OCI-LY1 (cell line): ENCODE data around the gene SYMPK.

Experiments used
- H2AFZ ChIP-seq: fragments of 200-600 bp; sonication (generic), shearing (Covaris generic); 2 replicates; pipeline ENCODE4 v1.6.0; 2014; ENCODE audit warnings: antibody characterized with exemption, mild to moderate bottlenecking, low read length
- H3F3A ChIP-seq: fragments of 200-600 bp; sonication (generic), shearing (Covaris generic); 2 replicates; pipeline ENCODE4 v1.6.0; 2014; ENCODE audit warnings: mild to moderate bottlenecking, antibody characterized with exemption, low read length, moderate library complexity; ENCODE audit not compliant: insufficient read depth
- H3K27ac ChIP-seq: fragments of 200-600 bp; sonication (generic); 2 replicates; pipeline ENCODE4 v1.5.1; 2014; ENCODE audit warnings: low read length, mixed run types, mild to moderate bottlenecking, low read depth; ENCODE audit not compliant: poor library complexity, severe bottlenecking
- H3K27me3 ChIP-seq: fragments of 200-600 bp; sonication (generic); 2 replicates; pipeline ENCODE4 v1.6.0; 2014; ENCODE audit warnings: antibody characterized with exemption, mild to moderate bottlenecking, low read length, moderate library complexity; ENCODE audit not compliant: insufficient read depth
- H3K36me3 ChIP-seq: fragments of 200-600 bp; sonication (generic); 2 replicates; pipeline ENCODE4 v1.6.1; 2014; ENCODE audit warnings: mild to moderate bottlenecking, antibody characterized with exemption, low read length, moderate library complexity, mixed read lengths; ENCODE audit not compliant: insufficient read depth
- H3K4me1 ChIP-seq: fragments of 200-600 bp; sonication (generic); 2 replicates; pipeline ENCODE4 v1.5.1; 2014; ENCODE audit warnings: mild to moderate bottlenecking, low read length, moderate library complexity; ENCODE audit not compliant: insufficient read depth, severe bottlenecking
- H3K4me2 ChIP-seq: fragments of 200-600 bp; sonication (generic), shearing (Covaris generic); 2 replicates; pipeline ENCODE4 v1.6.1; 2014; ENCODE audit warnings: low read length
- H3K4me3 ChIP-seq: fragments of 200-600 bp; sonication (generic); 2 replicates; pipeline ENCODE4 v1.5.1; 2014; ENCODE audit warnings: low read length, low read depth, mild to moderate bottlenecking, mixed read lengths; ENCODE audit not compliant: poor library complexity, severe bottlenecking
- H3K79me2 ChIP-seq: fragments of 200-600 bp; shearing (Covaris generic); 2 replicates; pipeline ENCODE4 v1.6.1; 2016; ENCODE audit warnings: mixed run types, low read length, mixed read lengths; ENCODE audit not compliant: insufficient read depth
- H3K9ac ChIP-seq: fragments of 200-600 bp; sonication (generic), shearing (Covaris generic); 2 replicates; pipeline ENCODE4 v1.6.1; 2014; ENCODE audit warnings: mild to moderate bottlenecking, low read length, mixed read lengths
- H3K9me2 ChIP-seq: fragments of 200-600 bp; sonication (generic), shearing (Covaris generic); 2 replicates; pipeline ENCODE4 v1.6.1; 2014; ENCODE audit warnings: low read depth, mild to moderate bottlenecking, low read length, mixed read lengths
- H3K9me3 ChIP-seq: fragments of 200-600 bp; shearing (Covaris generic); 2 replicates; pipeline ENCODE4 v1.6.1; 2014; ENCODE audit warnings: low read length, mixed read lengths
- H4K20me1 ChIP-seq: fragments of 200-600 bp; sonication (generic), shearing (Covaris generic); 2 replicates; pipeline ENCODE4 v1.6.0; 2016; ENCODE audit warnings: mild to moderate bottlenecking, low read length; ENCODE audit not compliant: insufficient read depth
- EZH2 ChIP-seq: fragments of 200-600 bp; sonication (generic), shearing (Covaris generic); IDR thresholded peaks from 2 replicates; pipeline ENCODE4 v1.8.0; 2017; ENCODE audit warnings: borderline replicate concordance, mixed run types, mild to moderate bottlenecking, antibody characterized with exemption, low read length, moderate library complexity, mixed read lengths
- TF ChIP-seq, protein P1 (sequence below): fragments of 200-600 bp; sonication (generic), shearing (Covaris generic); IDR thresholded peaks from 2 replicates; pipeline ENCODE4 v1.5.1; 2017; ENCODE audit warnings: mild to moderate bottlenecking, antibody characterized with exemption, low read length, moderate library complexity, mixed read lengths

Gene SYMPK

DNA sequence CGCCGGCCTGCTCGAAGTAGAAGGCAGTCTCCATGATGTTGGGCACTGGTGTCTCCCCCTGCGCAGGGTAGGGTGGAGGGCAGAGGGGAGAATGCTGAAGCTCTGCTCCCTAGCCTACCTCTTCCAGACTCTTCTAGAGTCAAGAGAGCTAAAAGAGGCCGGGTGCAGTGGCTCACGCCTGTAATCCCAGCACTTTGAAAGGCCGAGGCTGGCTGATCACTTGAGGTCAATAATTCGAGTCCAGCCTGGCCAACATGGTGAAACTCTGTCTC lies 58.1 kb downstream of the SYMPK start:
- H3K4me2 ChIP-seq: no peak overlapping the region
- H3K79me2 ChIP-seq: no peaks in the 10 kb centered on the region
- TF ChIP-seq EZH2: no peak
- TF ChIP-seq, protein P1, sequence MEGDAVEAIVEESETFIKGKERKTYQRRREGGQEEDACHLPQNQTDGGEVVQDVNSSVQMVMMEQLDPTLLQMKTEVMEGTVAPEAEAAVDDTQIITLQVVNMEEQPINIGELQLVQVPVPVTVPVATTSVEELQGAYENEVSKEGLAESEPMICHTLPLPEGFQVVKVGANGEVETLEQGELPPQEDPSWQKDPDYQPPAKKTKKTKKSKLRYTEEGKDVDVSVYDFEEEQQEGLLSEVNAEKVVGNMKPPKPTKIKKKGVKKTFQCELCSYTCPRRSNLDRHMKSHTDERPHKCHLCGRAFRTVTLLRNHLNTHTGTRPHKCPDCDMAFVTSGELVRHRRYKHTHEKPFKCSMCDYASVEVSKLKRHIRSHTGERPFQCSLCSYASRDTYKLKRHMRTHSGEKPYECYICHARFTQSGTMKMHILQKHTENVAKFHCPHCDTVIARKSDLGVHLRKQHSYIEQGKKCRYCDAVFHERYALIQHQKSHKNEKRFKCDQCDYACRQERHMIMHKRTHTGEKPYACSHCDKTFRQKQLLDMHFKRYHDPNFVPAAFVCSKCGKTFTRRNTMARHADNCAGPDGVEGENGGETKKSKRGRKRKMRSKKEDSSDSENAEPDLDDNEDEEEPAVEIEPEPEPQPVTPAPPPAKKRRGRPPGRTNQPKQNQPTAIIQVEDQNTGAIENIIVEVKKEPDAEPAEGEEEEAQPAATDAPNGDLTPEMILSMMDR: no peak
- no peak overlapping the region for H2AFZ ChIP-seq
- peaks cover 19% of the 10 kb centered on the region for H3K4me1 ChIP-seq
- H4K20me1 ChIP-seq: no peaks in the 10 kb centered on the region
- H3K36me3 ChIP-seq: no peaks in the 10 kb centered on the region
- no peaks in the 10 kb centered on the region for H3K9me2 ChIP-seq
- H3K9ac ChIP-seq: no peak overlapping the region
- H3K9me3 ChIP-seq: no peaks in the 10 kb centered on the region
- no peak overlapping the region for H3K4me3 ChIP-seq
- no peak overlapping the region for H3K27ac ChIP-seq
- no peaks in the 10 kb centered on the region; the same call in 1 of the 2 replicates for H3F3A ChIP-seq
- H3K27me3 ChIP-seq: no peaks in the 10 kb centered on the region

DNA sequence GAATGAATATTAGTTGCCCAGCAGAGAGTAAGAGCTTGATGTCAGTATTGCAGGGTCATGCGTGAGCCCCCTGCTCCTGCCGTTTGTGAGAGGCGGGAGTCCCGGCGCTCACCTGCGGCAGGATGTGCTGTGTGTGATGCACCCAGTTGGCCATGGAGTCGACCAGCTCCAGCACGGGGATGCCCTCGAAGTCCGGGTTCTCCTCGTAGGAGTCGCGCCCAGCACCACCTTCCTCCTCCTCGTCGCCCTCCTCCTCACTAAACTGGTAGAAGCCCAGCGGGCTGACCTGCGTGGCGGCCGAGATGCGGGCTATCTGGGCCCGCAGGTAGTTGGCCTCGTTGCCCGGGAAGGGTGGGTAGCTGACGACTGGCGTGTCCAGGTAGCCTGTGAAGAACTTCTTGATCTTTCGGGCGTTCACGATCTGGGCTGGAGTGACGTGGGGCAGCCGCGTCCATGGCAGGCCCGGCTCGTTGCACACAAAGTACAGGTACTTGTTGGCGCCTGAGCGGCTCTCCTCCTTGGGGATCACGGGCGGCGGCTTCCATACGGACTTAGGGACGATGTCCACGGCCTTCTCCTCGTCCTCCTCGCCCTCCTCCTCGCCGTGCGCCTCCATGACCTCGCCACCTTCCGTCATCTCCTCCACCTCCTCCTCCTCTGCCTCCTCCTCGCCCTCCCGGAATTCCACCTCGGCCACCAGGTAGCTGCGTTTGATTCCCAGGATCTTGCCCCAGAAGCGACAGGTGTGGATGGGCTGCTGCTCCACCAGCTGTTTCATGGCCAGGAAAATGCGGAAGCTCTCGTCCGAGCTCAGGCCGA lies 58.6 kb downstream of the SYMPK start:
- no peaks in the 10 kb centered on the region for H3K9me2 ChIP-seq
- H3K79me2 ChIP-seq: no peaks in the 10 kb centered on the region
- H3K9me3 ChIP-seq: no peaks in the 10 kb centered on the region
- no peaks in the 10 kb centered on the region; the same call in 1 of the 2 replicates for H3F3A ChIP-seq
- no peak overlapping the region for H3K9ac ChIP-seq
- H3K27ac ChIP-seq: no peak overlapping the region
- H3K27me3 ChIP-seq: no peaks in the 10 kb centered on the region
- TF ChIP-seq, protein P1: no peak
- no peak for TF ChIP-seq EZH2
- H2AFZ ChIP-seq: no peak overlapping the region
- H3K4me2 ChIP-seq: no peak overlapping the region
- H3K4me1 ChIP-seq: peaks cover 19% of the 10 kb centered on the region
- no peaks in the 10 kb centered on the region for H4K20me1 ChIP-seq
- H3K36me3 ChIP-seq: no peaks in the 10 kb centered on the region
- H3K4me3 ChIP-seq: no peak overlapping the region

DNA sequence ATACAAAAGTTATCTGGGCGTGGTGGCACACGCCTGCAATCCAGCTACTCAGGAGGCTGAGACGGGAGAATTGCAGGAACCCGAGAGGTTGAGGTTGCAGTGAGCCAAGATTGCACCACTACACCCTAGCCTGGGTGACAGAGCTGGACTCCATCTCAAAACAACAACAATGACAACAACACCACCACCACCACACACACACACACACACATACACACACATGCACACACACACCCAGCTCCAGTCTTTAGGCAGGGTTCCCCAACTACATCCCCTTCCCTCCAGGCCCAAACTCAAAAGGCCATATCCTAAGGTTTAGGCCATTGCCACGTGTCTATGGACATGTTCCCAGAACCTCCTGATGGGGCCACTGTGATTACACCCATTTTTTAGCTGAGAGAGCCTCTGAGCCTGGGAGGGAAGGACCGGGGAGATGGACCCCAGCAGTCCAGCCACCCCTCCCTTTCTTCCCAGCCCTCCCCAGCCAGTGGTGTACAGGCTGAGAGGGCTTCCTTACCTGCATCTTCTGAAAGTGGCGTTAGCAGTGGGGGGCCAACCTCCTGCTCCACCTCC lies 61.3 kb downstream of the SYMPK start:
- Histone ChIP-seq H3K27ac (no peak overlapping the region), H3K79me2 (no peaks in the 10 kb centered on the region)
- no peak for TF ChIP-seq EZH2
- TF ChIP-seq, protein P1: no peak

More for the DNA sequence above, 61.3 kb downstream of the SYMPK start:
- Histone ChIP-seq H3K4me1 (peaks cover 24% of the 10 kb centered on the region), H4K20me1 (no peaks in the 10 kb centered on the region), H3F3A (no peaks in the 10 kb centered on the region), H3K36me3 (no peaks in the 10 kb centered on the region), H3K9me3 (no peaks in the 10 kb centered on the region), H3K4me3 (no peak overlapping the region), H3K4me2 (no peak overlapping the region), H2AFZ (no peak overlapping the region), H3K9me2 (no peaks in the 10 kb centered on the region), H3K27me3 (no peaks in the 10 kb centered on the region), H3K9ac (no peak overlapping the region)
